ENCODE measurements around the gene ANXA5. TPM values are rescaled to one million over a fixed set of nuclear protein-coding genes. Genes with fewer than 3 reads are reported as not detected.

The ANXA5 gene
- total RNA-seq, 2 experiments from 2014 or later: 50.8 to 55.9 TPM

GRCh38 chr4:121650741-121651140, 46.0 kb downstream of the ANXA5 start:
- Histone ChIP-seq H3K9me3 (ENCODE audit: control insufficient read depth in 1 of 2, insufficient read depth in 1 of 2, low read length in 2 of 2) (no peaks in the 10 kb centered on the region), H3K36me3 (ENCODE audit: insufficient read depth, low read length) (no peaks in the 10 kb centered on the region), H3K4me3 (ENCODE audit: low read length) (no peak overlapping the region), H3K4me1 (ENCODE audit: insufficient read depth, low read length) (no peaks in the 10 kb centered on the region), H3K27ac (ENCODE audit: low read depth in 1 of 2, low read length in 2 of 2) (no peak overlapping the region), H3K27me3 (ENCODE audit: control insufficient read depth in 1 of 2, insufficient read depth in 2 of 2, low read length in 2 of 2) (no peaks in the 10 kb centered on the region)
- Mint-ChIP-seq H3K27ac (no peak overlapping the region), H3K36me3 (ENCODE audit: low read depth) (no peaks in the 10 kb centered on the region), H3K4me1 (ENCODE audit: low read depth) (no peaks in the 10 kb centered on the region), H3K4me3 (no peak overlapping the region), H3K9me3 (no peaks in the 10 kb centered on the region), H3K27me3 (peaks cover 10% of the 10 kb centered on the region)
- no peak for DNase-seq
- CTCF ChIA-PET: no interaction called here
- POLR2A ChIA-PET: no interaction called here
- TF ChIP-seq, protein P1, sequence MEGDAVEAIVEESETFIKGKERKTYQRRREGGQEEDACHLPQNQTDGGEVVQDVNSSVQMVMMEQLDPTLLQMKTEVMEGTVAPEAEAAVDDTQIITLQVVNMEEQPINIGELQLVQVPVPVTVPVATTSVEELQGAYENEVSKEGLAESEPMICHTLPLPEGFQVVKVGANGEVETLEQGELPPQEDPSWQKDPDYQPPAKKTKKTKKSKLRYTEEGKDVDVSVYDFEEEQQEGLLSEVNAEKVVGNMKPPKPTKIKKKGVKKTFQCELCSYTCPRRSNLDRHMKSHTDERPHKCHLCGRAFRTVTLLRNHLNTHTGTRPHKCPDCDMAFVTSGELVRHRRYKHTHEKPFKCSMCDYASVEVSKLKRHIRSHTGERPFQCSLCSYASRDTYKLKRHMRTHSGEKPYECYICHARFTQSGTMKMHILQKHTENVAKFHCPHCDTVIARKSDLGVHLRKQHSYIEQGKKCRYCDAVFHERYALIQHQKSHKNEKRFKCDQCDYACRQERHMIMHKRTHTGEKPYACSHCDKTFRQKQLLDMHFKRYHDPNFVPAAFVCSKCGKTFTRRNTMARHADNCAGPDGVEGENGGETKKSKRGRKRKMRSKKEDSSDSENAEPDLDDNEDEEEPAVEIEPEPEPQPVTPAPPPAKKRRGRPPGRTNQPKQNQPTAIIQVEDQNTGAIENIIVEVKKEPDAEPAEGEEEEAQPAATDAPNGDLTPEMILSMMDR (IDR thresholded peaks at IDR 0.05): no peak
- ATAC-seq (ENCODE audit: poor library complexity): no peak
- intact Hi-C loops (cut with DNase I, micrococcal nuclease): loop anchor here in 1 of 2 experiments (10.0 kb wide), 1 partner anchor 1496 kb away; no protein-coding TSS in a partner anchor

- Mint-ChIP-seq H3K4me3 (no peak overlapping the region), H3K27ac (no peak overlapping the region), H3K36me3 (ENCODE audit: low read depth) (no peaks in the 10 kb centered on the region), H3K27me3 (peaks cover 14% of the 10 kb centered on the region), H3K9me3 (no peaks in the 10 kb centered on the region), H3K4me1 (ENCODE audit: low read depth) (no peaks in the 10 kb centered on the region)
- Histone ChIP-seq H3K9me3 (ENCODE audit: control insufficient read depth in 1 of 2, insufficient read depth in 1 of 2, low read length in 2 of 2) (no peaks in the 10 kb centered on the region), H3K27ac (ENCODE audit: low read depth in 1 of 2, low read length in 2 of 2) (no peak overlapping the region), H3K36me3 (ENCODE audit: insufficient read depth, low read length) (no peaks in the 10 kb centered on the region), H3K27me3 (ENCODE audit: control insufficient read depth in 1 of 2, insufficient read depth in 2 of 2, low read length in 2 of 2) (no peaks in the 10 kb centered on the region), H3K4me3 (ENCODE audit: low read length) (no peak overlapping the region), H3K4me1 (ENCODE audit: insufficient read depth, low read length) (no peaks in the 10 kb centered on the region)
- ATAC-seq (ENCODE audit: poor library complexity): no peak
- CTCF ChIA-PET: no interaction called here
- TF ChIP-seq, protein P1 (IDR thresholded peaks at IDR 0.05): no peak
- no peak for DNase-seq
- POLR2A ChIA-PET: no interaction called here
- intact Hi-C loops (cut with DNase I, micrococcal nuclease): no loop called here
Measured at GRCh38 chr4:121648516-121648915, 48.3 kb downstream of the ANXA5 start.

DNA sequence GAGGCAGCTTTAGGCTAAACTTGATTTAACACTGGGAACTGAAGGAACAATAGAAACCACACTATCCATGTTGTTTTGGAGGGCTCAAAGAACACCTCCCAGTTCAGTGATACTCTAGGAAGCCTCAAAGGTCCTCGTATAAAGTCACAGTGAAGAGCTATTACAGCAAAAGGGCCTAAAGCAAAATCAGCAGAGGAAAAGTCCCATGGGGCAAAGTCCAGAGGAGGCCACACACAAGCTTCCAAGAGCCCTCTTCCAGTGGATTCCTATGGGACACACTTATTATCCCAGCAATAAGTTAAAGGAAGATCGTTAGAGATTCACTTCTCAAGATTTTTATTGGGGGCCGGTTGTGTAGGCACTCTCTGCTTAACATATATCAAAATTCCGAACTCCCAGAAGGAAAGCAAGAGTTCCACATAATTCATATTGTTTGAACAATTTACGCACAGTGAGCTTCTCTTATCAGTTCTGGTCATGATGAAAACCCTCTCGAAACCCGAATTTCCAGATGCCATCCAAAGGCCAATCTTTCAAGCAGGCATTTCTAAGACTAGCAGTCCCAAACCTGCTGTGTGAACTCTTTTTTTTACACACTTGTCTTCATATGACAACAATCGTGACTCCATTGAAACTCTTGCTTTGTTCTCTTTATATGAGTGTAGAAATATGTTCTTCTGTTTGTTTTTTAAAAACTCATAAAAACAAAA, 53.7 kb downstream of the ANXA5 start:
- no peak overlapping the region for H3K4me3 ChIP-seq (ENCODE audit: low read length)
- H3K27me3 ChIP-seq (ENCODE audit: control insufficient read depth in 1 of 2, insufficient read depth in 2 of 2, low read length in 2 of 2): no peaks in the 10 kb centered on the region
- TF ChIP-seq, protein P1 (IDR thresholded peaks at IDR 0.05): no peak
- ATAC-seq (ENCODE audit: poor library complexity) (no peak), DNase-seq (no peak)
- POLR2A ChIA-PET: no interaction called here
- no peak overlapping the region for H3K27ac ChIP-seq (ENCODE audit: low read depth in 1 of 2, low read length in 2 of 2)
- no peak overlapping the region for H3K4me3 Mint-ChIP-seq
- no peaks in the 10 kb centered on the region for H3K9me3 ChIP-seq (ENCODE audit: control insufficient read depth in 1 of 2, insufficient read depth in 1 of 2, low read length in 2 of 2)
- intact Hi-C loops (cut with DNase I, micrococcal nuclease): no loop called here
- H3K4me1 ChIP-seq (ENCODE audit: insufficient read depth, low read length): no peaks in the 10 kb centered on the region
- H3K27me3 Mint-ChIP-seq: peaks cover 17% of the 10 kb centered on the region
- no peaks in the 10 kb centered on the region for H3K36me3 ChIP-seq (ENCODE audit: insufficient read depth, low read length)
- H3K36me3 Mint-ChIP-seq (ENCODE audit: low read depth): no peaks in the 10 kb centered on the region
- H3K27ac Mint-ChIP-seq: no peak overlapping the region
- CTCF ChIA-PET: no interaction called here
- H3K9me3 Mint-ChIP-seq: no peaks in the 10 kb centered on the region
- H3K4me1 Mint-ChIP-seq (ENCODE audit: low read depth): no peaks in the 10 kb centered on the region

All from CD4-positive, alpha-beta T cell (primary cell).